OCI-LY7 (cell line): ENCODE results near the gene POC5. TPM values are rescaled to one million over a fixed set of nuclear protein-coding genes. Genes with fewer than 3 reads are reported as not detected.
"Not testable (repeated sequence)": the region's sequence is repeated elsewhere in the genome, so short reads cannot be mapped to it uniquely, and the experiment has no call there.

Source experiments
- BruUV-seq: library from RNA; stranded (reverse); fragments of 400-500 nt; replicated peaks from 2 replicates; lab custom pipeline; 2021; lab: Mats Ljungman, UMichigan
- CTCF ChIA-PET: fragments of 300-600 bp; sonication (Branson Sonifier 250); formaldehyde crosslinking; loops from one replicate; lab custom pipeline; 2022; ENCODE audit warnings: antibody characterized with exemption; ENCODE audit not compliant: unreplicated experiment; lab: Charles Lee
- POLR2A ChIA-PET: fragments of 300-600 bp; sonication (Branson Sonifier 250); formaldehyde crosslinking; loops from one replicate; lab custom pipeline; 2022; ENCODE audit warnings: antibody characterized with exemption; lab: Charles Lee
- DNase-seq: peaks from one replicate; pipeline ENCODE4 v3.0.0-alpha.2; 2015; ENCODE audit warnings: low spot score
- H2AFZ ChIP-seq: fragments of 200-600 bp; sonication (generic), shearing (Covaris generic); 2 replicates; pipeline ENCODE4 v1.6.1; 2014; ENCODE audit warnings: mild to moderate bottlenecking, antibody characterized with exemption, low read length, moderate library complexity
- H3K27ac ChIP-seq: fragments of 200-600 bp; sonication (generic); 2 replicates; pipeline ENCODE4 v1.5.1; 2014; ENCODE audit warnings: mixed run types, low read depth, mild to moderate bottlenecking, moderate library complexity, low read length, inconsistent platforms; ENCODE audit not compliant: poor library complexity, severe bottlenecking
- H3K36me3 ChIP-seq: fragments of 200-600 bp; sonication (generic); 2 replicates; pipeline ENCODE4 v1.6.1; 2014; ENCODE audit warnings: mild to moderate bottlenecking, antibody characterized with exemption, low read length, moderate library complexity, mixed read lengths; ENCODE audit not compliant: insufficient read depth
- H3K4me1 ChIP-seq: fragments of 200-600 bp; sonication (generic); 2 replicates; pipeline ENCODE4 v1.5.1; 2014; ENCODE audit warnings: mild to moderate bottlenecking, low read length; ENCODE audit not compliant: insufficient read depth, poor library complexity, severe bottlenecking
- H3K4me2 ChIP-seq: fragments of 200-600 bp; sonication (generic); 2 replicates; pipeline ENCODE4 v1.6.1; 2014; ENCODE audit warnings: mild to moderate bottlenecking, low read length
- H3K4me3 ChIP-seq: fragments of 200-600 bp; sonication (generic); 2 replicates; pipeline ENCODE4 v1.5.1; 2014; ENCODE audit warnings: mild to moderate bottlenecking, low read depth, low read length; ENCODE audit not compliant: poor library complexity, severe bottlenecking
- H3K79me2 ChIP-seq: fragments of 200-600 bp; sonication (generic); 2 replicates; pipeline ENCODE4 v1.6.1; 2016; ENCODE audit warnings: low read depth, mild to moderate bottlenecking, low read length, moderate library complexity, mixed read lengths; ENCODE audit not compliant: insufficient read depth
- H3K9me2 ChIP-seq: fragments of 200-600 bp; sonication (generic); 2 replicates; pipeline ENCODE4 v1.6.1; 2016; ENCODE audit warnings: mild to moderate bottlenecking, low read length, mixed read lengths; ENCODE audit not compliant: insufficient read depth
- H3K9me3 ChIP-seq: fragments of 200-600 bp; sonication (generic); 2 replicates; pipeline ENCODE4 v1.6.1; 2014; ENCODE audit warnings: mild to moderate bottlenecking, mixed run types, low read length, mixed read lengths
- H4K20me1 ChIP-seq: fragments of 200-600 bp; sonication (generic); 2 replicates; pipeline ENCODE4 v1.6.1; 2014; ENCODE audit warnings: mild to moderate bottlenecking, antibody characterized with exemption, low read length, moderate library complexity, mixed read lengths; ENCODE audit not compliant: insufficient read depth
- EZH2phosphoT487 ChIP-seq: fragments of 200-600 bp; sonication (generic); IDR thresholded peaks from 2 replicates; pipeline ENCODE4 v1.6.1; 2018; ENCODE audit warnings: low read depth, borderline replicate concordance, mild to moderate bottlenecking, mixed run types, antibody characterized with exemption, low read length, moderate library complexity, mixed read lengths
- intact Hi-C: fragments of 100-400 bp; cut with micrococcal nuclease; formaldehyde crosslinking; loops from one replicate; pipeline ENCODE4 v1.10.0; 2022; ENCODE audit not compliant: unreplicated experiment
- total RNA-seq, 2 experiments: library from RNA; depleted of rRNA in 1 of 2; stranded (reverse); fragments of >200 nt in 1 of 2; shearing (Covaris generic) in 1 of 2; gene quantifications; 2 replicates each; pipeline ENCODE4 v1.2.3, GENCODE V29; 2014 to 2022
- TF ChIP-seq, protein P1 (sequence below): fragments of 200-600 bp; sonication (generic); conservative IDR thresholded peaks from 2 replicates; pipeline ENCODE4 v1.5.1; 2014; ENCODE audit warnings: mild to moderate bottlenecking, antibody characterized with exemption, low read length, moderate library complexity, mixed read lengths

The POC5 gene
- total RNA-seq, 2 experiments from 2014 or later, result 20.5 to 29.4 TPM

GRCh38 chr5:75727931-75728330 lies 10.7 kb upstream of the POC5 start:
- H3K36me3 ChIP-seq, result no peaks in the 10 kb centered on the region
- TF ChIP-seq, protein P1, sequence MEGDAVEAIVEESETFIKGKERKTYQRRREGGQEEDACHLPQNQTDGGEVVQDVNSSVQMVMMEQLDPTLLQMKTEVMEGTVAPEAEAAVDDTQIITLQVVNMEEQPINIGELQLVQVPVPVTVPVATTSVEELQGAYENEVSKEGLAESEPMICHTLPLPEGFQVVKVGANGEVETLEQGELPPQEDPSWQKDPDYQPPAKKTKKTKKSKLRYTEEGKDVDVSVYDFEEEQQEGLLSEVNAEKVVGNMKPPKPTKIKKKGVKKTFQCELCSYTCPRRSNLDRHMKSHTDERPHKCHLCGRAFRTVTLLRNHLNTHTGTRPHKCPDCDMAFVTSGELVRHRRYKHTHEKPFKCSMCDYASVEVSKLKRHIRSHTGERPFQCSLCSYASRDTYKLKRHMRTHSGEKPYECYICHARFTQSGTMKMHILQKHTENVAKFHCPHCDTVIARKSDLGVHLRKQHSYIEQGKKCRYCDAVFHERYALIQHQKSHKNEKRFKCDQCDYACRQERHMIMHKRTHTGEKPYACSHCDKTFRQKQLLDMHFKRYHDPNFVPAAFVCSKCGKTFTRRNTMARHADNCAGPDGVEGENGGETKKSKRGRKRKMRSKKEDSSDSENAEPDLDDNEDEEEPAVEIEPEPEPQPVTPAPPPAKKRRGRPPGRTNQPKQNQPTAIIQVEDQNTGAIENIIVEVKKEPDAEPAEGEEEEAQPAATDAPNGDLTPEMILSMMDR, result no peak
- TF ChIP-seq EZH2phosphoT487, result no peak
- H4K20me1 ChIP-seq, result no peaks in the 10 kb centered on the region
- DNase-seq, result no peak
- H3K4me3 ChIP-seq, result no peak overlapping the region
- H2AFZ ChIP-seq, result no peak overlapping the region
- H3K27ac ChIP-seq, result no peak overlapping the region
- no peaks in the 10 kb centered on the region for H3K9me3 ChIP-seq
- BruUV-seq, result no TSS peak
- CTCF ChIA-PET, result no interaction called here
- no peaks in the 10 kb centered on the region for H3K79me2 ChIP-seq
- H3K4me1 ChIP-seq, result no peaks in the 10 kb centered on the region
- H3K9me2 ChIP-seq, result no peaks in the 10 kb centered on the region
- intact Hi-C loops, result no loop called here
- no peak overlapping the region for H3K4me2 ChIP-seq
- POLR2A ChIA-PET, result no interaction called here

DNA sequence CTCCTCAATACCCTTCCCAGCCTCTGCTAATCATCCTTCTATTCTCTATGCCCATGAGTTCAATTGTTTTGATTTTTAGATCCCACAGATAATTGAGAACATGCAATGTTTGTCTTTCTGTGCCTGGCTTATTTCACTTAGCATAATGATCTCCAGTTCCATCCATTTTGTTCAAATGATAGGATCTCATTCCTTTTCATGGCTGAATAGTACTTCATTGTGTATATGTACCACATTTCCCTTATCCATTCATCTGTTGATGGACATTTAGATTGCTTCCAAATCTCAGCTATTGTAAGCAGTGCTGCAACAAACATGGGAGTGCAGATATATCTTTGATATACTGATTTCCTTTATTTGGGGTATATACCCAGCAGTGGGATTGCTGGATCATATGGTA lies 9.0 kb upstream of the POC5 start:
- H3K79me2 ChIP-seq, H3K4me2 ChIP-seq, H3K4me3 ChIP-seq, H3K27ac ChIP-seq, H3K36me3 ChIP-seq, H4K20me1 ChIP-seq, H3K9me3 ChIP-seq, H3K4me1 ChIP-seq, intact Hi-C loops, H3K9me2 ChIP-seq, CTCF ChIA-PET, BruUV-seq, DNase-seq, H2AFZ ChIP-seq: not testable (repeated sequence)
- POLR2A ChIA-PET, result interaction anchor here (0.6 kb wide), 1 partner anchor 387 kb away, joined by 4 read pairs; no protein-coding TSS in a partner anchor

GRCh38 chr5:75723378-75723777 lies 6.1 kb upstream of the POC5 start:
- no peak for DNase-seq
- H2AFZ ChIP-seq, result no peak overlapping the region
- no TSS peak for BruUV-seq

More at GRCh38 chr5:75723378-75723777, 6.1 kb upstream of the POC5 start:
- TF ChIP-seq, protein P1, result no peak
- no peak for TF ChIP-seq EZH2phosphoT487
- Histone ChIP-seq H3K9me3 (no peaks in the 10 kb centered on the region), H3K27ac (no peak overlapping the region), H3K4me1 (no peaks in the 10 kb centered on the region), H3K36me3 (no peaks in the 10 kb centered on the region), H3K4me2 (no peak overlapping the region), H3K9me2 (no peaks in the 10 kb centered on the region), H4K20me1 (no peaks in the 10 kb centered on the region), H3K79me2 (no peaks in the 10 kb centered on the region), H3K4me3 (no peak overlapping the region)
- intact Hi-C loops, result no loop called here
- CTCF ChIA-PET, result no interaction called here
- POLR2A ChIA-PET, result interaction anchor here (1.0 kb wide), 2 partner anchors 11 to 13 kb away, joined by 3 read pairs; no protein-coding TSS in a partner anchor
